ENCODE results near the gene LIPG.

The LIPG gene

GRCh38 chr18:49612515-49613033 is 50.7 kb downstream of the LIPG start:
- DNase-seq (ENCODE audit: low read depth), result no peak

GRCh38 chr18:49613141-49613640 is 51.3 kb downstream of the LIPG start:
- DNase-seq (ENCODE audit: low read depth), result no peak

- no peak for DNase-seq (ENCODE audit: low read depth)
Measured at GRCh38 chr18:49613641-49614151, 51.8 kb downstream of the LIPG start.

DNA sequence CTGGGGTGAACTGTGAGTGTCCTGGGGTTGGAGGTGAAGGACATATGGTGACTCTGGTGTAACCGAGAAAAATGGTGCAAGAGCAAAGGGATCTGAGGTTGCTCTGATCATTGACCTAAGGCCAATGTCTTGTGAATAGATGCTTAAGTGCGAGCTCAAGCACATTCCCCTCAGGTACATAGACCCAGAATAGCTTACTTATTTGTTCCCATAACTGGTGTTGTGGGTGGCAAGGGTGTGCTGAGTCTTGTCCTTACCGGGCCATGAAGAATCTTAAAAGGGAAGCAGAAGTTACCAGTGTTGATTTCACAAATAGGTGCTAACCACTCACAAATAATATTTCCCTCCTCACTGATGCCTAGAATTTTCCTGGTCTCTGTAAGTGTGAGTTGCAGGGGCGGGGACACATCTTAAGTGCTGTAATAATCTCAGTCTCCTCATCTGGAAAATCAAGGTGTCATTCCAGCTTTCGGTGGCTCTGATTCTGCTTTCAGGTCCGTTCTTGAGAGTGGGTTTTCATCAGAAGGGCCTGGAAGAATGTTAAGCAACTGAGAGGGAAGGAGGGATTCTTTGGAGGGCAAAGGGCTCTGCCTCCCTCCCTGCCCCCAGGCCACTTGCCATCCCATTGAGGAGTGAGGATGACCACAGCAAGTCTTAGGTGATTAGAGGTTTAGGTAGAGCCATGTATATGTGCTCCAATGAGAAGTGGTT is 54.9 kb downstream of the LIPG start:
- DNase-seq (ENCODE audit: low read depth), result no peak

GRCh38 chr18:49617329-49617695 is 55.5 kb downstream of the LIPG start:
- no peak for DNase-seq (ENCODE audit: low read depth)

DNA sequence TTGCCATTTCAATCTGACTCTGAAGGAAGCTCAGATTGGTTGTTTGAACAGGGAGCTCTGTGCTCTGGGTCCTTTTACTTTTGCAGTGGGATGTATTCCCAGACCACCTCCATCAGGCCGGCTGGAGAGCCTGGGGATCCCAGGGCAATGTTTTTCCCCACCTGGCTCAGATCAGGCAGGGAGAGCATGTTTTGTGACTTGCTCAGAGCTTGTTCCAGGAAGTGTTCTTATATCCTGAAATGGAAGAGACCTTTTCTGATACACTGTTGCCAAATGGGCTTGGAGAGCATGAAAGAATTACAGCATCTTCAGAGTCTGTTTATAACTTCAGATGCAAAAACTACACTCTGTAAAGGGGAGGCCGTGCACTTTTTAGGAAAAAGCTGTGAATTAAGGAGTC is 56.0 kb downstream of the LIPG start:
- no peak for DNase-seq (ENCODE audit: low read depth)

GRCh38 chr18:49618742-49619681 is 57.2 kb downstream of the LIPG start:
- no peak for DNase-seq (ENCODE audit: low read depth)

GRCh38 chr18:49619801-49620200 is 57.9 kb downstream of the LIPG start:
- peak; percentile 6 for DNase-seq (ENCODE audit: low read depth)

DNA sequence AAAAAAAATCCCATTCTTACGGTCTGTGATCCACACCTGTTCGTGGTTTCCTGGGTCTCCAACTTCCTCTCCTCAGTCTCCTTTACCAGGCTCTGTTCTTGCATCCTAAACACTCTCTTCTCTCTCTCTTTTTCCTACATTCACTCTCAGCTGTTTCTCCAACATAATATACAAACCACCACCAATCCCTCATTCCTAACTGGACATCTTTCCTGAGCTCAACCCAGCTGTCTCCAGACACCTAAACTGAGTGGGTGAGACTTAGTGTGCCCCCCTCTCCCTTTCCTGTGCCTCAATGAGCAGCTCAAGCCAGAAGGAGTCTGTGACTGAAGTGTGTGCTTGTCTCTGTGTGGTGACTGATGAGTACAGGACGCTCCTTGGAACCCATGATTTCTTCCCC is 59.4 kb downstream of the LIPG start:
- DNase-seq (ENCODE audit: low read depth), result no peak

GRCh38 chr18:49621717-49622351 is 60.0 kb downstream of the LIPG start:
- DNase-seq (ENCODE audit: low read depth), result no peak

GRCh38 chr18:49623571-49623970 is 61.7 kb downstream of the LIPG start:
- no peak for DNase-seq (ENCODE audit: low read depth)

GRCh38 chr18:49625021-49625691 is 63.3 kb downstream of the LIPG start:
- no peak for DNase-seq (ENCODE audit: low read depth)

- DNase-seq (ENCODE audit: low read depth), result no peak
Measured at GRCh38 chr18:49626842-49627467, 65.1 kb downstream of the LIPG start.

- no peak for DNase-seq (ENCODE audit: low read depth)
Measured at GRCh38 chr18:49628119-49628518, 66.3 kb downstream of the LIPG start.

DNA sequence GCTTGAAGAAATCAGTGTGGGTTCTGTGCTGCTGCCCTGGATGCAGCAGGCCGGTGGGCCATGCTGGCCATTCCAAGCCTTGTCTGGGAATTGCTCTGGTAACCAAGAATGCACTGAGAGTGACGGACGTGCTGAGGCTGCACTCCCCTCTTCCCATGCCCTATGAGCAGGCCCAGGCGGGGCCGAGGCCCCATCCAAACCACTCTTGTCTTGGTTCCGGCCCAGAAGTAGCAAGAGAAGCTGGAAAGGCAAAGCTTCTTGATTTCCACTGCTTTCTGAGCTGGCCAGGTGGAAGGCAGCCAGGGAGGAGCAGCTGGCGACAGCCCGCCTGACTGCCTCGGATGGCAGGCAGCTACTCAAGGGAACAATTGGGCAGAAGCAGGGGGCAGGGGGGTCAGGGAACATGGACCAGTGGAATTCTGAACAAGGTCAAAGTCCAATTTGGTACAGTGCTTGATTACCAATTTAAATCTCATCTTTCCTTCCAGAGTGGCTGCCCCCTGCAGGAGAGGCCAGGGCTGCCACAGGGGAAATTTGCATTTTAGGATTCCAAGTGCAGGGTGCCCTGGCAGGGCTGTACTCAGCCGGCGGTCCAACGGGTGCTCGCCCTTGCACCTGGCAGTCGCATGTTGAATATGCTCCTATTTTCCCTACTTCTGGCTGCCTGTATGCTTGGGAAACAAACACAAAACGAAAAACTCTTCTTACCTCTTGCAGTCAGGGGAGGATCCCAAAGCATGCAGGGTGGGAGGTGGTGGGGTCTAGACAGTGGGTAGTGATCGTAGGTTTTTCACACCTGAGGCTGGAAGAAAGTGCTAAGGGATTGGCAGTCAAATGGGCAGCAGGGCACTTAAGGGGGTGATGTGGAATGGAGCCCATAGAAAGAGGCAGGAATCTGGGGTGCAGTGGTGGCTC is 67.3 kb downstream of the LIPG start:
- DNase-seq (ENCODE audit: low read depth), result no peak

DNA sequence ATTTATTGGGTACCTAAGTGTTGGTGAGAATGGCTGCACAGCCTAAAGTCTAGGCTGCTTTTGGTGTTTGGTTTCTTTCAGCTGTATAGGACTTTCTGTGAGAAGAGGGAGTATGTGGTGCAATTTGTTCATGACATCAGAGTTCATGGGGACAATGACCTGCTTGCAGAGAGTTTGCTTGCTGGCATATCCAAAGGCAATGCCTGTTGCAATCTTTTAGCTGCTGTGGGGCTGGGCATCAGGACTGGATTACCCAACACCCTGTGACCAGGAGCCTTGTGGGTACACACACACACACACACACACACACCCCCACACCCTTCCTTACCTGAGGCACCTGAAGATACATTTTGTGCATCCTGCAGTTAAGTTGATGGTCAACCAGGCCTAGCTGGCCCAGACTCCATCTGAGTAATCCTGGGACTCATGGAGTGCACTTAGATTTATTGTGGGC is 68.4 kb downstream of the LIPG start:
- DNase-seq (ENCODE audit: low read depth), result peak; percentile 49

DNA sequence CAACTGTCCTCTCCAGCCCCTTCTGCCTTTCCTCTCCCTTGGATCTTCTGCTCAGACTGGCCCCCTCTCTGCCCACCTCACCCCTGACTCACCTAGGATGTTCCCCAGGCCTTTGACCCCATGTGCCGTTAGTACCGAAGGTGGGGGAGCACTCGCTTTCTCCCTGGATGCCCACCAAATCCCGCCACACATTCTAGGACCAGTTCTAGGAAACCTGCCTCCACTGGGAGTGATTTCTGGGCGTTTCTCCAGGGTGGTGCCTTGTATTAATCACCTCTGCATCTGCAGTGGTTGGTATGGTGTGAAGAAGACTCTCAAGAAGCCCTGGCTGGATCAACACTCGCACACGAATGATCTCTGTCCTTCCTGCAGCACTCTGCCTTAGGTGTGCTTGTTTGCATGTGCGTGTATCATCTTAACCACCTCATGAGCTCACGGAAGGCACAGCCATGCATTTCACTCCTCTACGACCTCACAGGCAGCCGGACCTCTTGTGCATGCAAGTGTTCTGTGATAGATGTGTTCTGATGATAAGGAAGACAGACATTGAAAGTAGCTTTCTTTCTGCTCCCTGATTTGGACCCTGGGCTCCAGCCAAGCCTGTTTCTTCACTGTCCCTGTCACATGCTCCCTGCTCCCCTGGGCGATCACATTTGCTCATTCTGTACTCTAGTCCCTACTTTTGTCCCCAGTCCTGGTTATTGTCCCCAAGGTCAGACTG is 69.4 kb downstream of the LIPG start:
- no peak for DNase-seq (ENCODE audit: low read depth)

DNA sequence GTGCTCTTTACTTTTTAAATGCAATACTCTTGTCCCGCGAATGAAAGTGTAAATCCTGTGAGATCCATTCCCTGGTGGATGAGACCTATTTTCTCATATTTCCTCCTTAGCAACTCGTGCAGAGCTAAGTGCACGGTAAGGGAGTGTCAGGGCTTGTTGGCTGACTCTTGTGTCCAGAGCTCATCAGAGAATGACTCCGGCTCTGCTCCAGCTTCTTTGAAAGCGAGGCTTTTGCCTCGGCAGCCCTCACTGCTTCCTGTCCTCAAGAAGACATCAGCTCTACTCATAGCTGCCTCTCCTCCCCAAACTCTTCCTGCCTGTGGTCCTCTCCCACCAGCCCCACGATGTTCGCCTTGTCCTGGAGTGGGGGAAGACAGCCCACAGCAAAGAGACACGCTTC is 70.7 kb downstream of the LIPG start:
- no peak for DNase-seq (ENCODE audit: low read depth)

GRCh38 chr18:49638209-49638785 is 76.4 kb downstream of the LIPG start:
- DNase-seq (ENCODE audit: low read depth), result no peak
